Activated T-cell treated with anti-CD3 and anti-CD28 coated beads for 24 hours (primary cell): ENCODE results near the gene ATPAF2.

Source experiments
- DNase-seq: peaks from one replicate; pipeline ENCODE4 v3.0.0-alpha.2; 2020; ENCODE audit warnings: low read depth

Gene ATPAF2

DNA sequence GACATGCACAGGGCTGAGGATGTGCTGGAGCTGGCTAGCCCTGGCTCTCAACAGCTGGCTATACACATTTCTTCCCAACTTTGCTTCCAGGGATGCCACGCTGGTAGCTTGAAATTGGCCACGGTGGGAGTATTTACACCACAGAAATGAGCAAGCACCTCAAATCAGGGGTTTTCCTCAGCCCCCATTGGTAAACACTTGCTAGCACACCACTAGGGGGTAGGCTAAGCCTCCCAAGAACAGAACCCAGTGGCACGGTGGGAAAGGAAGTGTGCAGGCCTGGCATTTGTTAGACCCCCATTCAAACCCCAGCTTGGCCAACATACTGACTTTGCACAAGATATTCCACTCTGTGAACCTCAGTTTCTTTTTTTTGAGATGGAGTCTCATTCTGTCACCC is 53.4 kb downstream of the ATPAF2 start:
- no peak for DNase-seq

- no peak for DNase-seq
Observed at GRCh38 chr17:17985153-17985552, 53.8 kb downstream of the ATPAF2 start.

DNA sequence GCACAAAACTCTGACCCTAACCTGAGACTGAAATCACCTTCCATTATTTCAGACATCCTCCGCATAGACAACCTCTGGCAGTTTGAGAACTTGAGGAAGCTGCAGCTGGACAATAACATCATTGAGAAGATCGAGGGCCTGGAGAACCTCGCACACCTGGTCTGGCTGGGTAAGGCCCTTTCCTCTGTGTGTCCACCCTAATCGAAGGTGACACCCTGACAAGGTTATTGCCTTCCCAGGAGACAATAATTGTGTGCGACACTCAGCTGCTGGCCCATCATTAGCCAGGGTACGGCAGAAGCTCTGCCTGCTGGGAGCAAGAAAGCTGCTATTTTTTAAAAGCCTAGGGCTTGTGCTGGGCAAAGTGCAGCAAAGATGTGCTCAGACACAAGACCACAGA is 55.2 kb downstream of the ATPAF2 start:
- DNase-seq, result no peak

- DNase-seq, result no peak
Observed at GRCh38 chr17:17983376-17983775, 55.6 kb downstream of the ATPAF2 start.

DNA sequence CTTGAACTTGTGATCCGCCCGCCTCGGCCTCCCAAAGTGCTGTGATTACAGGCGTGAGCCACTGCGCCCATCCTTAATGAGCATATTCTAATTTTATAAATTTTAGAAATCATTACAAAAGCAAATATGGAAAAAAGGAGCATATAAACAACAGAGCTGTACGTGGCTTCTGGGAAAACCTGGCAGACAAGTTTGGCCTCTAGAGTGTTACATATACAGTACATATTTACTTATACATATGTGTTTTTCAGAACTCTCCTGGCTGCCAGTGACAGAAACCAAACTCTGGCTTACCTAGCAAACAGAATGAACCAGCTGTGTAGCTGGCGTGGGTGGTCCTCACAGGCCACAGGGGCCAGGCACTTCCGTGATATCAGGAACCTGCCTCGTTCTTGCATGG is 56.2 kb downstream of the ATPAF2 start:
- DNase-seq, result no peak

DNA sequence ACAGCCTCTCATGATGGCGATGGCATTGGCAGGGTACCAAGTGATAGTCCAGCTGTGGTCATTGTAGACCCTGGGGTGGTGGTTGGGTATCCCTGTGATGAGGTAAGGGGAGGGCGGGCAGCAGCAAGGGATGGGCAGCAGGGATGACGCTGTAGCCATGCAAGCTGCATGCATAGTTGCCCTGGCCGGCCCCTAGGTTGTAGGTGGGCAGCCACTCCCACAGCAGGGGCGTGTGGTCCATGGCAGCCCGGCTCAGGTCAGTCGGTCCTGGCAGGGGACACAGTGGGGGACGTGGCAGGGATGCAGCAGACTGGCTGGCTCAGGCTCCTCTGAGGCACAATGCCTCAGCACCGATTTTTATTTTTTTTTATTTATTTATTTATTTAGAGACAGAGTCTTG is 57.6 kb downstream of the ATPAF2 start:
- no peak for DNase-seq

DNA sequence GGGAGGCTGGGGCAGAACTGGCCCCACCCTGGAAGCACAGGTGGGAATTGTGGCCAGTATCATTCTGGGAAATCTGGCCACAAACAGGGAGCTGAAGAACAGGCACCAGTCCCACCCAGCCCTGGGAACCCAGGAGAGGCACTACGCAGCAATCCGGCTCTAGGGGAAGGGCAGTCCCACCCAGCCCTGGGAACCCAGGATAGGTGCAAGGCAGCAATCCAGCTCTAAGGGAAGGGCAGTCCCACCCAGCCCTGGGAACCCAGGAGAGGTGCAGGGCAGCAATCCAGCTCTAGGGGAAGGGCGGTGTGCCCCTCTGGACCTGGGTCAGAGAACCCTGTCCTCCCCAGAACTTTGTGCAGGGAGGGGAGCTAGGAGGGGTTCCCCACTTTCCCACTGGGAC is 59.2 kb downstream of the ATPAF2 start:
- DNase-seq, result no peak

DNA sequence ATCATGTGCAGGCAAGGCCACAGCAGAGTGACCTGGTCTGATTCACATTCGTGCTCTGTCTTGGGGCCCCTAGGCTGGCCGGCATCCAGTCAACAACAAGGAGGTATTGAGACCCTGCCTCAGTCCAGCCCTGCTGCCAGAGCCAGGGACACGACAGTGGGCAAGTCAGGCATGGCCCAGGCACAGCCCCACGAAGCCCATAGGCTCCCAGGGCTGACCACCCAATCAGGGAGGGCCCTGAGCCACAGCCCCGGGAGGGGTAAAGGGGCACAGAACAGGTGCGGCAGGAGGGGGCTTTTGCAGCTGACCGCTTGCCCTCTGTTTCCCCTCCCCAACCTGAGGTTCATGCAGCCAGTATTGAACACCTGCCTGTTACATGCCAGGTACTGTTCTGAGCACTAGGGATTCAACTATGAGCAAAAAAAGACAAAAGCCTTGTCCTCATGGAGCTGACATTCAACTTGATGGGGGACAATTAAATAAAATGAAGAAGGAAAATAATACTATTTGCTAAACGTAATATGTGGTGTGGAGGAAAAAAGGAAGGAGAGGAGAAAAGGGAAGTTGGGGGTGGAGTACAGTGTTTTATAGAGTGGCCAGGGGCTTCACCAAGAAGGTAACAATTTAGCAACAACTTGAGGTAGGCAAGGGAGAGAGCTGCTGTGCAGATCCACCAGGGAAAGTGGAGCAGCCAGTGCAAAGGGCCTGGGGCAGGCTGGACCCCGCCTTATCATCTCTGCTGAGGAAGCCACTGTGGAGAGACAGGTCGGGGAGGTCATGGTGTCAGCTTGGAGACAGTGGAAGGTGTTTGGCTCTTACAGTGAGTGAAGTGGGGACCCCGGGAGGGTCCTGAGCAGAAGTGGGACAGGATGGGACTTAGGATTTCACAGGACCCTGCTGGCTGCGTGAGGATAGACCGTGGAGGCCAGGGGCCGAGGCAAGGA is 60.2 kb downstream of the ATPAF2 start:
- DNase-seq, result no peak

- DNase-seq, result no peak
Observed at GRCh38 chr17:17976931-17977570, 61.9 kb downstream of the ATPAF2 start.

DNA sequence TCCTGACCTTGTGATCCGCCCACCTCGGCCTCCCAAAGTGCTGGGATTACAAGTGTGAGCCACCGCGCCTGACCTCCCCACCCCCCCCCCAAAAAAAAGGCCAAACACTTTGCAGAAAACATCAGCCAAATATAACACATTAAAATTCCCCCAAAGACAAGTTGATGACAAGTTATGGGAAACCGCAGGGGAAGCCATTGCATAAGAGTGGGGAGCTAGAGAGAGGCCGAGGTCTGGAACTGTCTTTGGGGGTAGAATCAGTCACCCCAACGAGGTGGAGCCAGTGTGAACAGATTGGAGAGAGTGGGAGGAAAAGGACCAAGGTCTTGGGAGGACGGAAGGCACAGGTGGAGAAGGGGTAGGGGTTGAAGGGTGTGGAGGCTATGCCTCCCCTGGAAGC is 63.5 kb downstream of the ATPAF2 start:
- no peak for DNase-seq

- DNase-seq, result no peak
Observed at GRCh38 chr17:17972952-17973254, 66.1 kb downstream of the ATPAF2 start.

DNA sequence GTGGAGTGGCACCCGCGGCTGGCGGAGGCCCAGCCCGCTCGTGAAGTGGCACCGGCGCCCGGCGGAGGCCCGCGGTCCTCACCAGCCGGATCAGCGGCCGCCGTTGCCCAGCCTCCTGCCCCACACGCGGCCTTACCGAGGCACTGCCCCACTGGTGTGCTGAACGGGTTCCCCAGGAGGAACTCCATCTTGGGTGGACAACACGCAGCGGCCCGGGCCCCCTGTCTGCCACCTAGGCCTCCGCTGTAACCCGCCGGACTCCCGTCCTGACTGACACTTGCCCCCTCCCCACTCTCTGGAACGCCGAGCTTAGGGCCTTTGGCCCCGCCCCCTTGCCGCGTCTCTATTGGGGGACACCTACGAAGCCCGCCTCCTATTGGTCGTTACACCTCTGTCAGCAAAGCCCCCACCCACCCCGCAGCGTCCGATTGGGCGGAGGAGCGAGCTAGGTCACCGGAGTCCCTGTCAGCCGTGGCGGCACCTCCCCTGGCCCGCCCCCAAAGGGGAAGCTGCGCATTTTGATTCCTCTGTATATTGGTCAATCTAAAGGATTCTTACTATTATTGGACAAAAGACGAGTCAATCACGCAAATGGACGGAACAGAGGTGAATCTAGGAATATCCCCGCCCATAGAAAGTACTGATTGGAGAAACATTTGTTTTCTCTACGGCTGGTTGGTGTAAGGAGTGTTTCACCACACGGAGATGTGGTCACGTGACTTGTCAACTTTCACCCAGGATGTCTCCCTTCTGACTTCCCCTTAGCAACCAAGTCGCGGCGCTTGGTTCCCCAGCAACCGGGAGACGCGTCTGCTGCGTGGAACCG is 66.6 kb downstream of the ATPAF2 start, which contains the start of the genes DRC3 and TOM1L2:
Gene DRC3, plus strand, starts transcription at position 737 of the 826 bp plus-strand sequence. CDS start 4,737 bp downstream, outside the sequence.
Gene TOM1L2, minus strand, starts transcription at position 275 of the 826 bp plus-strand sequence. Its CDS starts 87 bp downstream, at position 188.
- peak; percentile 100 for DNase-seq

DNA sequence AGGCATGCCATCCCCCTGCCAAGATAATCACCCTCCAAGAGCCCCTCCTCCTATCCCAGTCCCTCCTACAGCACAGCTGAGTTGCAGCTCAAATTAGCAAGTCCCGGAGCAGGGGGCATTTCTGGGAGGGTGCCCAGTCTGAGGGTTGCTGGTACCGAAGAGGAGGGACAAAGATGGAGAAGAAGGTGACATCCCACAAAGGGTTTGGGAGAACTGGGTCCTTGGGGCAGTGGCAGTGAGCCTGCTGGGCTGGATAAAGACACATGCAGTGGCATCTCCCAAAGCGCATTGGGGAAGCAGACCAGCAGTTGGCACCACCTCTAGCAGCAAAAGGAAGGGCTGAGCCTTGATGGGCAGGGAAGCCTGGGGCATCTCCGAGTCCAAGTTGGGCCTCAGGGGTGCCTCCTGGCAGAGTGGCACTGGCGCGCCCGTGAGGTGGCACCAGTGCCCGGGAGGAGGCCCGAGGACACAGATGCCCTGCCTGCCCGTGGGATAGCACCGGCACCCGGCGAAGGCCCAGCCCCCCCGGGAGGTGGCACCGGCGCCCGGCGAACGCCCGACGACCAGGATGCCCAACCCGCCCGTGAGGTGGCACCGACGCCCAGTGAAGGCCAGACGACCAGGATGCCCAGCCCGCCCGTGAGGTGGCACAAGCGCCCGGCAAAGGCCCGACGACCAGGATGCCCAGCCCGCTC is 67.4 kb downstream of the ATPAF2 start:
- no peak for DNase-seq

- no peak for DNase-seq
Observed at GRCh38 chr17:17970699-17971430, 68.1 kb downstream of the ATPAF2 start.
